ENCODE results near the gene GJC2.
A peak's percentile ranks its signal among the peaks of the same experiment; 100 is the strongest.
"Not testable (repeated sequence)": the region's sequence is repeated elsewhere in the genome, so short reads cannot be mapped to it uniquely, and the experiment has no call there.

The GJC2 gene

DNA sequence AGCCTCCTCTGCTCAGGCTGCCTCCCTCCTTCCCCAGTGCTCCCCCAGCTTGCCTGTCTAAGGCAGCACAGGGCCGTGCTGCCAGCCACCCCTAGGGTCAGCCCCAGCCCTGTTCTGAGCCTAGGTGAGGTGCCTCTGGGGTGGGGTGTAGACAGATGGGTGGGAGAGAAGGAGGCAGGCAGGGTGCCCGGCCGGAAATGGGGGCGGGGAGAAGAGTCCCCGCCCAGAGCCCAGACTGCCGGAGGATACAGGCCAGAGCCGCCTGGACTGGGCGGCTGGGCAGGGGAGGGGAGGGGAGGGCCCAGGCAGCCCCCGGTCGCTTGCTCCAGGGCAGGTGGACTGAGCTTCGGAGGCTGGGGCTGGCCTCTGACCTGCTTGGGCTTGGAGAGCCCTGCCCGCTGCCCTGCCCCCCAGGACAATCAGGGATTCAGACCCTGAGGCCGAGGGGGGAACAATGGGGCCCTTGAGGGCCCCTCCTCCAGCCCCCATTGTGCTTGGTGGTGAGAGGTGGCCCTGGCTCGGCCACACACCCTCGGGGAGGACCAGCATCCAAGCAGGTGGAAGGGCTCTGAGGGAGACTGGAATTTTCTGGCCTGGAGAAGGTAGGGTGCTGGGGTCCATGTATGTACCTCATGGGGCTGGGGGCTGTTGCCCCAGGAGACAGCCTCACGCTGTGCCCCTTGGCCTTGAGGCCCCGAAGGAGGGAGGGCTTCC is at the start of gene GJC2:
Gene GJC2 (plus strand): TSS at position 525 of the 714 bp plus-strand sequence. CDS start 7,829 bp downstream, outside the sequence.
- no peak for DNase-seq (ENCODE audit: low read depth, low spot score)

DNA sequence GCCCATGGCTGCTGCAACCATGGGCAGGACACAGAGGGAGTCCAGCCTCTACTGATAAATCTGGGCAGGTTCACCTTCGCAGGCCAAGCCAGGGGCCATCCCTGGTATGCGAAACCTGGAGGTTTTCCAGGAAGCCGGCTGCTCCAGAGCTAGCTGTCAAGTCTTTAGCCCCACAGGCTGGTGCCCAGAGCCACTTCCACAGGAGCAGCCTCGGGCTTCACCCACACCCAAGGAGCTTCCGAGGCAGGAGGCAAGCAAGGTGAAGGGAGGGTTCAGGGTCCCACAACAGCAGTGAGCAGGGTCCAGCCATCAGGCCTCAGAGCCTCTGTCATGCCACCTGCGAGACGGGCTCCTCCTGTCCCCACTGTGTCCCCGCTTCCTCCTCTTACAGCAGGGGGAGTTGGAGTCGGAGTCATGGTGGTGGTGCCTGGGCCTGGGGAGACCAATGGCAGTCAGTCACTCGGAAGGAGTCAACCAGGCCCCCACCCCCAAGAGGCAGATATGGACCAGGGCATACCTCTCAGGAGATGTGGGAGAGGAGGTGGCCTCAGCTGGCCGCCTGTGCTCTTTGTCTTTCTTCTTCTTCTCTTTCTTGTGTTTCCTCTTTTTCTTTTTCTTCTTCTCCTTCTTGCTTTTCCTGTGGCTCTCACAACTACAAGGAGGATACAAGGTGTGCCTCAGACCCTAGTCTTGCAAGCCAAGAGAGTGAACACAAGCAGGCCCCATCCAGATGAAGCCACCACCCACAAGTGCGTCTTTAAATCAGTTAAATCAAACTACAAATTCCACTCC is 48.7 kb upstream of the GJC2 start:
- DNase-seq (ENCODE audit: low read depth, low spot score) = no peak

DNA sequence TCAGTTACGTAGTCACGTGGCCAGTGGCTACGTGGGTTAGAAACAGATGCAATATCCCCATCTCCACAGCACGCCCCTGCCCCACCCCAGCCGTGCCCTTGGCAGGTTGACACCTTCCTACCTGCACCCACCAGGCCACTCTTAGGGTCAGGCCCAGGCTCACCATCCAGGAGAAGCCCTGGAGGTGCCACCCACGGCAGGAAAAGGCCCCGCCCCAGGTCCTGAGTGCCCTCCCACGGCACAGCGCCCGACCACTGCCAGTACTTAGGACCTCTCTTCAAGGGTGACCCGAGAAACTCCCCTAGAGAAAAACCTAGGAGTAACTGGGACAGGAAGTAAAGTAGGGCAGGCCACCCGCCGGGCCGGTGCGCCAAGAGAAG is 48.1 kb upstream of the GJC2 start:
- DNase-seq (ENCODE audit: low read depth, low spot score) = no peak

DNA sequence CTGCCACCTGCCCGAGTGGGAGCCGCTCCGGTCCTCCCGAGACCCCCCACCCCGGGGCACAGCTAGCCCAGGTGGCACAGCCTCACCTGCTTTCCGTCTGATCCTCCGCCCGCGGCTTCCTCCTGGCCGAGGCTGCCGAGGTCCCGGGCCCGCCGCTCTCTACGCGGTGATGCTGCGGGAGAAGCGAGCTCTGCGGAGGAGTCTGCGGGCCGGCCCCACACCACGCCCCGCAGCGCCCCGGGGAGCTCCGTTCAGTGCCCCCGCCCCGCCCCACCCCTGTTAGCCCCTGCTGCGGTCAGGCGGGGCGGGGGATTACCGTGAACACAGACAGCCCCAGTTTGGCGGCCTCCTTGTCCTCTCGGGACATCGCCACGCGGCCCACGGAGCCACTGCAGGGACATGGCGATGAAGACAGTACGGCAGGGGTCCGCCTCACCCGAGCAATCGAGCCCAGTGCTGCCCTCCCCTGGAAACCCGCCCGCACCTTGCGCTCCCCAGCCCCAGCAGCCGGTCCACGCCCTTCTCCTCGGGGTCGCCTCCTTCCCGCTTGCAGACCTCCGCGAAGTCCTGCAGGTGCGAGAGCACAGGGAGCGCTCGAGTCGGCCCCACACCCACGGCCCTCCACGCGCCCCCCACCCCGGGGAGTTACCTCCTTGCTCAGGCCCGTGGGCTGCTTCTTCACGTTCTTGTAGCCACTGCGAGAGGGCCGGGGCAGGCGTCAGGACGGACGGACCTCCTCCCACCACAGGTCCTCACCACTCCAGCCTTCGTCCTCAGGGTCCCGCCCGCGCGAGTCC is 47.5 kb upstream of the GJC2 start:
- no peak for DNase-seq (ENCODE audit: low read depth, low spot score)

DNA sequence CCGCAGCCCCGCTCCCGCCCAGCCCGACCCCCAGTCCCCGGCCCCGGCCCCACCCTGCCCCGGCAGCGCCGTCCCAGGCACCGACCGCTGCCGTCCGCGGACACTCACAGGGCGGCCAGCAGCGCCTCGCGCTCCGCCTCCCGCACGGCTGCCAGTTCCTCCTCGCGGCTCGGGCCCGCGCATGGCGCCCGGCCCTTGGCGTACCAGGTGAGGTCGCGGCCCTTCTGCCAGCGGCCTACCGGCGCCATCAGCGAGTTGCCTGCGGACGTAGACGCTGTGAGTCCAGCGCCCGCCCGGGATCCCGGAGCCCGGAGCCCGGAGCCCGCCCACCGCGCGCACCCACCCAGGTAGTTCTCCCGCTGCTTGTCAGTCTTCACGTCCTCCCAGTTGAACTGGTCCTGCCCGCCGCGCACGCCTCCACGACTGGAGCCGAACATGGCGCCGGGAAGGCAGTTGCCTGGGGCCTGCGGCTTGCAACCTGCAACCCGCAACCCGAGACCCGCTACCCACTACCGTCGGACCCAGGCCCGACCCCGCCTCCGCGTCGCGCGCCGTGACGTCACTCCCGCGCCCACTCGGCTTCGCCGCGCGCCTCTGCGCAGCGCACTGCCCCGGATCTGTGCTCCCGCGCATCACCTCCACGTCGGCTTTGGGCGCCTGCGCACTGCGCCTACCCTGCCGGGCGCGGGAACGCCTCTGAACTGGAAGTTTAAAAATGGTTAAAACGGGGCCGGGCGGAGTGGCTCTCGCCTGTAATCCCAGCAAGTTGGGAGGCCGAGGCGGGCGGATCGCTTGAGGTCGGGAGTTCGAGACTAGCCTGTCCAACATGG is 46.7 kb upstream of the GJC2 start, which contains the start of gene C1orf35:
Gene C1orf35 (minus strand): TSS at position 535 of the 830 bp plus-strand sequence. CDS start 98 bp downstream, at position 437.
- DNase-seq (ENCODE audit: low read depth, low spot score) = peak; percentile 91

DNA sequence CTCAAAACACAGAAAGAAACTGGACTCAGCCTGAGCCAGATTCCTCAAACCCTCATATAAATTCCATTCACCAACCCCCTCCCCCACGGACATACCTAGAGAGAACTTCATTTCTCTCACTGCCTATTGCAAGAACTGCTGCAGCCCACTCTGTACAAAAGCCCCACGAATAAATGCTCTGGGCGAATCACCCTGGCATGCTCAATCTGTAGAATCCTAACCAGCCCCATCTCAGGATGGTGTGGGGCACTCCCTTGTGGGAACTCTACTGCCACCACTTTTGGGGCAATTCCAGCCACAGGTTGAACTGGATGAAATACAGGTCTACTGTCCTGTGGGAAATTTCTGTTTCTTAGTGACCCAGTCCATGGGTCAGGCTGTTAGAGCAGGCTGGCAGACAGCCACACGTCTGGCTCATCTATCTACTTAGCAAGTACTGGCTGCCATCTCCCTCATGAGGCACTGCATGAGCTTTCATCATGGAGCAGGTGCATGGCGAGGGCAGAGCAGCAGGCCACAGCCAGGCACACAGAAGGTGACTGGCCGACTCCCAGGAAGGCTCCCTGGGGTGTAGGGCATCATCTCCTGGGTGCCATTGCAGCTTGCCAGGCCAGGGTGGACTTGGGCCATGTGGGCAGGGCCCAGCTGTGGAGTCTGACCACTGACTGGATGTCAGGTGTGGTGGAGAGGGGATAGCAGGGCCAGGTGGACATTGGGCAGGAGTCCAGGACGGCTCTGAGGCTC is 45.0 kb upstream of the GJC2 start:
- no peak for DNase-seq (ENCODE audit: low read depth, low spot score)

DNA sequence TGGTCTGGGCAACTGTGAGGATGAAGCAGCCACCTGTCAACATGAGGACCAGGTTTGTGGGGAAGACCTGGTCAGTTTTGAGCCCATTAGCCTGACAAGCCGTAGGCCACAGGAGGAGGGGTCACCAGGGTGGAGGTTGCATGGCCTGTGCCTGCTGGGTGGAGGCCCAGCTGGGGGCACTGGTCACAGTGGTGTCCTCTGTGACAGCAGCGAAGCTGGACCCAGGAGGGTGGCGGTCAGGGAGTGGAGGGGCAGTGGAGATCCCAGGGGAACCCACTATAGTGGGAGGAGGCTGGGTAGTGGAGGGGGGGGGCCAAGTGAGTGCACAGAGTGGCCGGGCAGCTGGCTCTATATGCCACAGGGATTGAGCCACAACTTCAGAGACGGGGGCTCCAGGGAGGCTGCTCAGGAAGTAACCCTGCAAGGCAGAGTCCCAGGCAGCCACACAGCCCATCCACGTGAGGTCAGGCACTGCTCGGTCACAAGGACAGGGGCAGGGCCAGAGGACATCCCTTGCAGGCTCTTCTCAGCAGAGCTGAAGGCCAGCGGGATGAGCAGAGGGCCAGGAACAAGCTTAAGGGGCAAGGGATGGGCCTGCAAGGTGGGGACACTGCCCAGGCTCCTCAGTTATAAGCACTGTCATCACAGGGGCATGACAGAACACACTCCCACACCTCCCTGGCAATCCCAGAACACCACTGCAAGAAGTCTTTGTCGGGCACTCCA is 44.3 kb upstream of the GJC2 start:
- DNase-seq (ENCODE audit: low read depth, low spot score) = no peak

DNA sequence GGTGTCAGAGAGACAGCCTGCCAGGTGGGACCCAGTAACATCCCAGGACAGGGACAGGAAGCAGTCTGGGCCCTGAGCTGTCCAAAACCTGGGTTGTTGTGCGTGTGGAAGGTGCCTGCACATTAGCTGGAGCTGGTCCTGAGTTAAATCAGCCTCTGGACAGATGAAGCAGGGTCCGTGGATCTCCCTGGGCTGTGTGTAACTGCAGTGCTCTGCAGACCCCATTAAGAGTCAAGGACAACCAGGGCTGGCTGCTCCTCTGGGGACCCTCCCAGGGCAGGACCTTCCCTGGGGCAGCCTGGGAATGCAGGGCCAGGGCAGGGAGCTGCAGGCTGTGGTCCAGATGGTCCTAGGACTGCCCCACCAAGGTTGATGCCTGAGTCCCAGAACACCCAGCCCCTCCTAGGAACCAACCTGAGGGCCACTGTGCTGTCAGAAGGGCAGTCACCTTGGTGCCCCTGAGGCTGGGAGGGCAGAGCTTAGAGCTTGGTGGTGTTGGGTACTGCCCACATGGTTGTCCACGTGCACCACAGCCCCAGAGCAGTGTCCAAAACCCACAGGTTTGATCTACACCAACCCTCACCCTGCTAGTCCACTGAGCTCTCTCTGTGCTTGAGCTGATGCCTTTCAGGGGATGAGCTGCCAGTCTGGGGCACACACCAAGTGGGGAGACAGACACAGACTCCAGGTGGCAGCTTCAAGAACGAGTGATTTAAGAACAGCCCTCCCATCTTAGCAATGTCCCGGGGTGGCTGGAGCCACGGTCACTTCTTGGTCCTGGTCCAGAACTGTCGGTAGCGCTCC is 43.5 kb upstream of the GJC2 start:
- no peak for DNase-seq (ENCODE audit: low read depth, low spot score)

DNA sequence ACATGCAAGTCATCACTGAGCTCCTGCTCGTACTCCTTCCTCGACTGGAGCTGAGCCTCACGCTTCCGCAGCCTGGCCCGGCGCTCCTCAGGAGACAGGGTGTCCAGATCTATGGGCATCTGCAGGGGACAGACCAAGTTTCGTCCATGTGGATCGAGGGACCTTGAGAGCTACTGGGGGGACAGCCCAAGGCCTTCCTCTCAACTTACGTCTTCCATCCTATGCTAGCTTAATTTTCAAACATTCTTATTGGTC is 43.0 kb upstream of the GJC2 start:
- no peak for DNase-seq (ENCODE audit: low read depth, low spot score)

DNA sequence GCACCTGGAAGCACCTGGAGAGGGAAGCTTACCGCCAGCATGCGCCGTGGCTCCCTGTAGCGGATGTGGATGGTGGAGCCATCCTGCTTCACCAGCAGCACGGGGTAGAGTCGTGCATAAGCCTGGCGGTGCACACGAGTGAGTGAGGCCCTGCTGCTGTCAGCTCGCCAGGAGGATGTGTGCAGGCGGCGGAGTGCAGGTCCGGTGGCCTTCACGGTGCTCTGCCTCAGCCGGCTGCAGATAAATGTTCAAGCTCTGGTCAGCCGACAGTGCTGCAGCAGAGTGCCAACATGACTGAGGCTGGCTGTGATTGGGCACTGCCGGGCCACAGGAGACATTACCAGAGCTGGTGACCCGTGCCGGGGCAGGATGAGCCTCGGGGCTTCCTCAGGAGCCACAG is 42.1 kb upstream of the GJC2 start:
- no peak for DNase-seq (ENCODE audit: low read depth, low spot score)

DNA sequence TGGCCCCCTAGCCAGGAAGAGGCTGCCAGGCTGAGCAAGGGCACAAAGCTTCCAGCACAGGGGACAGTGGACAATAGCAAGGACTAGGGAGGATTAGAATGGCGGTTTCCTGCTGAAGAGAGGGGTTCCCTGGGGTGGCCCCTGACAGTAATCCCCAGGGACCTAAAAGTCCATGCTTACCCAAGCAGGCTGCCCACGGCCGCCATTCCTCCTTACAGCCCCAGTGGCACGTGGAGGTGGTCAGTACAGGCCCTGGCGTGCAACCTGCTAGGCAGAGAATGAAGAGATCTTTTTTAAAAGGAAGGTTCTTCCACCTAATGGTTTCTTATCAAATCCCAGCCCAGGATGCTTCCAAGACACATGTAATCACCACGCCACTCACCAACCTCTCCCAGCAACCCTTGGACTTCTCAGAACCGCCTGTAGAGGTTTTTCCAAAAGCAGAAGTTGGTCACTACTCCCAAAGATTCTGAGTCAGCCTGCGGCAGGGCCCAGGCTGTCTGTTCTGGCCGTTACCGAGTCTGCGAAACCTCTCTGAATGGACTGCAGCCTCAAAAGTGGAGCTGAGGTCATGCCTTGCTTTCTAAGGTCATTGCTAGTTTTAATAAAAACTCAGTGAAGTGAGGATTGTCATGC is 41.6 kb upstream of the GJC2 start:
- DNase-seq (ENCODE audit: low read depth, low spot score) = no peak

DNA sequence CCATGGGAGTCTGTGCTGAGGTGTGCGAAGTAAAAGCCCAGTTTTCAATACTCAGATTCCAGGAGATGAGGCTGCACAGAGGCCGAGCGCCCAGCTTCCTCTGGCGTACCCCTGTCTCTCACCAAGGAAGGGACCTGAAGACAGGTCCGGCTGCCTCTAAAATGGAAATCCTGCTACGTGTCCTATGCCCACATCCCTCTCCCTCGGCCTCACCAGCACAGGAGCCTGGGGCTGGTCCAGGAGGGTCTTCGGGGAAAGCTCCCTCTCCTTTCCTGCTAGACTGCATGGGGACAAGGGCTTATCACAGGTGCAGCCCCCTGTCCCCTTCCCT is 41.0 kb upstream of the GJC2 start:
- DNase-seq (ENCODE audit: low read depth, low spot score) = no peak

DNA sequence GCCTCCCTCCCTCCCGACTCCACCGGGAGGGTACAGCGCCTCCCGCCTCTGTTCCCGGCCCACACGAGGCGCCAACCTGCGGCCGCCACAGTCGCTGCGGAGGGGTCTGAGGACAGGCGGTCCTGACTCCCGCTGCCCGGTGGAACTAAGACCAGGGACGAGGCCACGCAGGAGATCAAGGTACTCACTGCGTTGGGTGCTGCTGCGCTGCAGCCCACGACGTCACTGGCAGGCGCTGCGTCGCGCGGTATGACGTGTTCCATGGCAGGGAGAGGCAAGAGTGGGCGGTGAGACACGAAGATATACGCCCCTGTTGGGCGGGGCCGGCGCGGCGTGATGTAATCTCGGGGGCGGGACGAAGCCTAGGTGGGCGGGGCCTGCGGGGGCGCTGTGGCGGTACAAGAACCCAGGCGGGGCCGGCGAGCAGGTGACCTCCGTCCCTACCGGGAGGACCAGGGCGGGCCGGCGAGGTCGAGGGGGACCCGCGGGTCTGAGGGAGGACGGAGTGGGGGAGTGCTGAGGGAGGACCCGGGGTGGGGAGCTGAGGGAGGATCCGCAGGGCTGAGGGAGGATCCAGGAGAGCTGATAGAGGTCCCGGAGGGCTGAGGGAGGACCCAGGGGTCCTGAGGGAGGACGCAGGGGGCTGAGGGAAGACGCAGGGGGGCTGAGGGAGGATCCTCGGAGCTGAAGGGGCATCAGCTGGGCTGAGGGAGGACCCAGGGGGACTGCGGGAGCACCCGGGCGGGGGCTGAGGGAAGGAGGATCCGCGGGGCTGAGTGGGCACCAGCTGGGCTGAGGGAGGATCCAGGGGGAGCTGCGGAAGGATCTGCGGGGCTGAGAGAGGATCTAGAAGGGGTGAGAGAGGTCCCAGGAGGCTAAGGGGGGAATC is 40.4 kb upstream of the GJC2 start, which contains the start of gene MRPL55:
Gene MRPL55 (minus strand): TSS at position 227 of the 889 bp plus-strand sequence. CDS start 1,039 bp downstream, outside the sequence.
- DNase-seq (ENCODE audit: low read depth, low spot score) = peak; percentile 98

DNA sequence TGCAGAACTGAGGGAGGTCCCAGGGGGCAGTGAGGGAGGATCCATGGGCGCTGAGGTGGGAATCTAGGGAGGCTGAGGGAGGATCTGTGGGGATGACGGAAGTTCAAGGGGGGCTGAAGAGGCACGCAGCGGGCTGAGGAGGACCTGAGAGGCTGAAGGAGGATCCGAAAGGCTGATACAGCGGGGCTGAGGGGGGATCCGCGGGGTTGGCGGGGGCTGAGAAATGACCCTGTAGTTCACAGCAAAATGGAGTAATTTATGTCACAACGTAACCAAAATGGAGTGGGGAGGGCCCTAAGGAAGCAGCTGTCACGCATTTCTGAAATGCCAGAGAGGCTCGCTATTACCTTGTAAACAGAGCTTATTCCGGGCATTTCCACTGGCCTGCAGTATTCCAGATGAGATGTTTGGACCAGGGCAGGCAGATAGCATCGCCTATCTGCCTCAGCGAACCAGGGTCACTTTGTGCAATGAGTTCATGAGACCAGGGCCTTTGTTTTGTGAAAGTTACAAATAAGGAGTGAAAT is 39.7 kb upstream of the GJC2 start:
- DNase-seq (ENCODE audit: low read depth, low spot score) = no peak

DNA sequence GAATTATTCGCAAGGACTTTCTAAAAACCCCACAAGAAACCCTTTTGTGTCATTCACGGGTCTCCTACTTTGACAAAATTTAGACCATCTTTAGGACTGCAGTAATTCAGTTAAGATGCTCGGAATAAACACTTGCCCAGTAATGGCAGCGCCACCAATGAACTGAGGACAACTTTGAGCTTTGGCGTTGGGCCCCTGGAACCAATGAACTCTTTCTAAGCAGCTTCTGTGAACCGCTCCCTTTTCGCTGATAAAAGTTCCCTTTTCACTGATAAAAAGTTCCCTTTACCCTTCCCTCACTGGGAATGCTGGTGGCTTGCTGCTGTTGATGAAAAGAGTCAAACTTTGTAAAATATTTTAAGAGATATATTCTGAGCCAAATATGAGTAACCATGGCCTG is 39.2 kb upstream of the GJC2 start:
- no peak for DNase-seq (ENCODE audit: low read depth, low spot score)

DNA sequence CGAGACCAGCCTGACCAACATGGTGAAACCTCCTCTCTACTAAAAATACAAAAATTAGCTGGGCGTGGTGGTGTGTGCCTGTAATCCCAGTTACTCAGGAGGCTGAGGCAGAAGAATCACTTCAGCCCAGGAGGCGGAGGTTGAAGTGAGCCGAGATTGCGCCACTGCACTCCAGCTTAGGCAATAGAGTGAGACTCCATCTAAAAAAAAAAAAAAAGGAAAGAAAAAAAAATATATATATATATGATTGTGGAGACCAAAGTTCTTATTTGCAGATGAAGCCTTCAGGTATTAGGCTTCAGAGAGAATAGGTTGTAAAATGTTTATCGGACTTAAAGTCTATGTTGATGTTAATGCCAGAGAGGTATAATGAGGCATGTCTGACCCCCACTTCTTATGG is 38.4 kb upstream of the GJC2 start:
- DNase-seq (ENCODE audit: low read depth, low spot score) = not testable (repeated sequence)

DNA sequence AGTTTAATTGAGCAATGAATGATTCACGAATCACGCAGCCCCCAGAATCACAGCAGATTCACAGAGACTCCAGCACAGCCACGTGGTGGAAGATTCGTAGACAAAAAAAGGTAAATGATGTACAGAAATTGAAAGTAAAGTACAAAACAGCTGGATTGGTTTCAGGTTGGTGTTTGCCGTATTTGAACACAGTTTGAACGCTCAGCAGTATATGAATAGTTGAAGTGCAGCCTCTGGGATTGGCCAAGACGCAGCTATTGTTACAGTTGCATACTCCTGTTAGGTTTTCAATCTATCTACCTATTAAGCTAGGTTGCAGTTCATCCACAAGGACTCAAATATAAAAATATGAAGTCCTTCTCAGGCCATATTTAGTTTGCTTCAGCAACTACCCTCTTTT is 37.6 kb upstream of the GJC2 start:
- DNase-seq (ENCODE audit: low read depth, low spot score) = no peak

DNA sequence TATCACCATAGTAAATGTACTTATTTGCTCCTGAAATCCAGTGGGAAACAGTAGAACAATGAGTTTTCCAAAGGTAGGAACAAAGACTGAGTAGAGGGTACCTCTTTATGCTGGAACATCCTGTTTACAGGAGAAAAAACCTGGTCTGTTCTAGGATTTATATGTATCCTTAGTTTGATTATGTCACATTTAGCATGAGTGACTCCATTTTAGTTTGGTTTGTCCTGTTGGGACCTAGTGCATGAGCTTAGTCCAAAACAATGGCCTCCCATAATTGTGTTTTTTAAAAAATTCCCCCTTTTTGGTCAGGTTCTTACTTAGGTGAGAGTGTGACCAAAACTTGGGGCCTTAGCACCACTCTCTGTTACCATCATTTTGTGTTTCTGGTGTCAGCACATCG is 37.1 kb upstream of the GJC2 start:
- no peak for DNase-seq (ENCODE audit: low read depth, low spot score)

Measured in activated CD4-positive, CD25-positive, alpha-beta regulatory T cell treated with anti-CD3 and anti-CD28 coated beads, Interleukin-2, amount 50 U/mL, for 16 hours (primary cell).